ENCODE results near the gene WDSUB1. TPM values are rescaled to one million over a fixed set of nuclear protein-coding genes. Genes with fewer than 3 reads are reported as not detected.

WDSUB1 gene
- total and polyA plus RNA-seq, 2 donors: 5.4 to 17.0 TPM

- peaks cover 10 to 18% of the 10 kb centered on the region in 2 donors for H3K4me1 ChIP-seq (ENCODE audit: control insufficient read depth in 2 of 2, insufficient read depth in 2 of 2, low read length in 2 of 2)
- DNase-seq (ENCODE audit: low read depth in 6 of 9, low spot score in 9 of 9): no peak
- no peak overlapping the region for H3K27ac ChIP-seq (ENCODE audit: low read depth in 1 of 2, low read length in 1 of 2)
- H3K27me3 ChIP-seq (ENCODE audit: control insufficient read depth in 2 of 2, insufficient read depth in 1 of 2, low read length in 1 of 2): no peaks in the 10 kb centered on the region
- H3K4me3 ChIP-seq (ENCODE audit: low read length in 2 of 2): no peak overlapping the region
- H3K36me3 ChIP-seq (ENCODE audit: control insufficient read depth in 2 of 2, insufficient read depth in 2 of 2, low read length in 1 of 2): no peaks in the 10 kb centered on the region
- H3K9me3 ChIP-seq (ENCODE audit: control insufficient read depth in 2 of 2, insufficient read depth in 1 of 2, low read length in 1 of 2): no peaks in the 10 kb centered on the region
- WGBS: 96% methylated on average over 6 of the region's 6 CpGs
Measured at GRCh38 chr2:159206736-159207380, 79.6 kb downstream of the WDSUB1 start.

GRCh38 chr2:159204381-159205144, 81.9 kb downstream of the WDSUB1 start:
- no peaks in the 10 kb centered on the region for H3K27me3 ChIP-seq (ENCODE audit: control insufficient read depth in 2 of 2, insufficient read depth in 1 of 2, low read length in 1 of 2)
- H3K36me3 ChIP-seq (ENCODE audit: control insufficient read depth in 2 of 2, insufficient read depth in 2 of 2, low read length in 1 of 2): peaks cover 0 to 4% of the 10 kb centered on the region in 2 donors

GRCh38 chr2:159202568-159203071, 83.9 kb downstream of the WDSUB1 start:
- H3K9me3 ChIP-seq (ENCODE audit: control insufficient read depth in 2 of 2, insufficient read depth in 1 of 2, low read length in 1 of 2): no peaks in the 10 kb centered on the region
- H3K4me1 ChIP-seq (ENCODE audit: control insufficient read depth in 2 of 2, insufficient read depth in 2 of 2, low read length in 2 of 2): no peaks in the 10 kb centered on the region
- no peak overlapping the region for H3K4me3 ChIP-seq (ENCODE audit: low read length in 2 of 2)
- H3K36me3 ChIP-seq (ENCODE audit: control insufficient read depth in 2 of 2, insufficient read depth in 2 of 2, low read length in 1 of 2): peaks cover 0 to 6% of the 10 kb centered on the region in 2 donors
- no peak overlapping the region for H3K27ac ChIP-seq (ENCODE audit: low read depth in 1 of 2, low read length in 1 of 2)
- H3K27me3 ChIP-seq (ENCODE audit: control insufficient read depth in 2 of 2, insufficient read depth in 1 of 2, low read length in 1 of 2): no peaks in the 10 kb centered on the region
- WGBS: 98% methylated on average over 4 of the region's 4 CpGs
- no peak for DNase-seq (ENCODE audit: low read depth in 6 of 9, low spot score in 9 of 9)

More at GRCh38 chr2:159204381-159205144, 81.9 kb downstream of the WDSUB1 start:
- Histone ChIP-seq H3K4me1 (ENCODE audit: control insufficient read depth in 2 of 2, insufficient read depth in 2 of 2, low read length in 2 of 2) (peaks cover 3 to 10% of the 10 kb centered on the region in 2 donors), H3K4me3 (ENCODE audit: low read length in 2 of 2) (no peak overlapping the region), H3K27ac (ENCODE audit: low read depth in 1 of 2, low read length in 1 of 2) (no peak overlapping the region), H3K9me3 (ENCODE audit: control insufficient read depth in 2 of 2, insufficient read depth in 1 of 2, low read length in 1 of 2) (no peaks in the 10 kb centered on the region)
- WGBS: 96% methylated on average over 15 of the region's 15 CpGs
- no peak for DNase-seq (ENCODE audit: low read depth in 6 of 9, low spot score in 9 of 9)

- WGBS: 69% methylated on average over 8 of the region's 8 CpGs
- no peaks in the 10 kb centered on the region for H3K9me3 ChIP-seq (ENCODE audit: control insufficient read depth in 2 of 2, insufficient read depth in 1 of 2, low read length in 1 of 2)
- no peak overlapping the region for H3K4me3 ChIP-seq (ENCODE audit: low read length in 2 of 2)
- no peak overlapping the region for H3K27ac ChIP-seq (ENCODE audit: low read depth in 1 of 2, low read length in 1 of 2)
- DNase-seq (ENCODE audit: low read depth in 6 of 9, low spot score in 9 of 9): peak in 1 of 9 donors; percentile 56
- H3K36me3 ChIP-seq (ENCODE audit: control insufficient read depth in 2 of 2, insufficient read depth in 2 of 2, low read length in 1 of 2): peaks cover 3 to 6% of the 10 kb centered on the region in 2 donors
- no peaks in the 10 kb centered on the region for H3K4me1 ChIP-seq (ENCODE audit: control insufficient read depth in 2 of 2, insufficient read depth in 2 of 2, low read length in 2 of 2)
- H3K27me3 ChIP-seq (ENCODE audit: control insufficient read depth in 2 of 2, insufficient read depth in 1 of 2, low read length in 1 of 2): no peaks in the 10 kb centered on the region
Measured at GRCh38 chr2:159201360-159202063, 85.0 kb downstream of the WDSUB1 start.

- no peak overlapping the region for H3K27ac ChIP-seq (ENCODE audit: low read depth in 1 of 2, low read length in 1 of 2)
- H3K4me3 ChIP-seq (ENCODE audit: low read length in 2 of 2): no peak overlapping the region
- no peaks in the 10 kb centered on the region for H3K9me3 ChIP-seq (ENCODE audit: control insufficient read depth in 2 of 2, insufficient read depth in 1 of 2, low read length in 1 of 2)
- WGBS: 95% methylated on average over 1 of the region's 1 CpG
- no peak for DNase-seq (ENCODE audit: low read depth in 6 of 9, low spot score in 9 of 9)
- peaks cover 6% of the 10 kb centered on the region in 2 donors for H3K36me3 ChIP-seq (ENCODE audit: control insufficient read depth in 2 of 2, insufficient read depth in 2 of 2, low read length in 1 of 2)
- H3K4me1 ChIP-seq (ENCODE audit: control insufficient read depth in 2 of 2, insufficient read depth in 2 of 2, low read length in 2 of 2): no peaks in the 10 kb centered on the region
- H3K27me3 ChIP-seq (ENCODE audit: control insufficient read depth in 2 of 2, insufficient read depth in 1 of 2, low read length in 1 of 2): no peaks in the 10 kb centered on the region
Measured at GRCh38 chr2:159200498-159200897, 86.0 kb downstream of the WDSUB1 start.

- no peaks in the 10 kb centered on the region for H3K4me1 ChIP-seq (ENCODE audit: control insufficient read depth in 2 of 2, insufficient read depth in 2 of 2, low read length in 2 of 2)
- peaks cover 6% of the 10 kb centered on the region in 2 donors for H3K36me3 ChIP-seq (ENCODE audit: control insufficient read depth in 2 of 2, insufficient read depth in 2 of 2, low read length in 1 of 2)
- WGBS: 97% methylated on average over 4 of the region's 4 CpGs
- no peak overlapping the region for H3K4me3 ChIP-seq (ENCODE audit: low read length in 2 of 2)
- no peak overlapping the region for H3K27ac ChIP-seq (ENCODE audit: low read depth in 1 of 2, low read length in 1 of 2)
- DNase-seq (ENCODE audit: low read depth in 6 of 9, low spot score in 9 of 9): no peak
- H3K9me3 ChIP-seq (ENCODE audit: control insufficient read depth in 2 of 2, insufficient read depth in 1 of 2, low read length in 1 of 2): no peaks in the 10 kb centered on the region
- H3K27me3 ChIP-seq (ENCODE audit: control insufficient read depth in 2 of 2, insufficient read depth in 1 of 2, low read length in 1 of 2): no peaks in the 10 kb centered on the region
Measured at GRCh38 chr2:159199761-159200465, 86.6 kb downstream of the WDSUB1 start.

- no peaks in the 10 kb centered on the region for H3K9me3 ChIP-seq (ENCODE audit: control insufficient read depth in 2 of 2, insufficient read depth in 1 of 2, low read length in 1 of 2)
- DNase-seq (ENCODE audit: low read depth in 6 of 9, low spot score in 9 of 9): no peak
- 89% methylated on average over 9 of the region's 9 CpGs for WGBS
- no peak overlapping the region for H3K4me3 ChIP-seq (ENCODE audit: low read length in 2 of 2)
- H3K27me3 ChIP-seq (ENCODE audit: control insufficient read depth in 2 of 2, insufficient read depth in 1 of 2, low read length in 1 of 2): no peaks in the 10 kb centered on the region
- no peaks in the 10 kb centered on the region for H3K4me1 ChIP-seq (ENCODE audit: control insufficient read depth in 2 of 2, insufficient read depth in 2 of 2, low read length in 2 of 2)
- no peak overlapping the region for H3K27ac ChIP-seq (ENCODE audit: low read depth in 1 of 2, low read length in 1 of 2)
- H3K36me3 ChIP-seq (ENCODE audit: control insufficient read depth in 2 of 2, insufficient read depth in 2 of 2, low read length in 1 of 2): peaks cover 6% of the 10 kb centered on the region in 2 donors
Measured at GRCh38 chr2:159199236-159199635, 87.3 kb downstream of the WDSUB1 start.

GRCh38 chr2:159196393-159196925, 90.0 kb downstream of the WDSUB1 start:
- Histone ChIP-seq H3K9me3 (ENCODE audit: control insufficient read depth in 2 of 2, insufficient read depth in 1 of 2, low read length in 1 of 2) (no peaks in the 10 kb centered on the region), H3K4me1 (ENCODE audit: control insufficient read depth in 2 of 2, insufficient read depth in 2 of 2, low read length in 2 of 2) (no peaks in the 10 kb centered on the region), H3K4me3 (ENCODE audit: low read length in 2 of 2) (no peak overlapping the region), H3K27me3 (ENCODE audit: control insufficient read depth in 2 of 2, insufficient read depth in 1 of 2, low read length in 1 of 2) (no peaks in the 10 kb centered on the region), H3K36me3 (ENCODE audit: control insufficient read depth in 2 of 2, insufficient read depth in 2 of 2, low read length in 1 of 2) (peaks cover 6% of the 10 kb centered on the region in 2 donors), H3K27ac (ENCODE audit: low read depth in 1 of 2, low read length in 1 of 2) (no peak overlapping the region)
- no peak for DNase-seq (ENCODE audit: low read depth in 6 of 9, low spot score in 9 of 9)
- WGBS: 98% methylated on average over 14 of the region's 14 CpGs

Measured in thymus (tissue), 11 donors.